ENCODE data around the gene VTI1A.
"Not testable (repeated sequence)": the region's sequence is repeated elsewhere in the genome, so short reads cannot be mapped to it uniquely, and the experiment has no call there.

Gene VTI1A

DNA sequence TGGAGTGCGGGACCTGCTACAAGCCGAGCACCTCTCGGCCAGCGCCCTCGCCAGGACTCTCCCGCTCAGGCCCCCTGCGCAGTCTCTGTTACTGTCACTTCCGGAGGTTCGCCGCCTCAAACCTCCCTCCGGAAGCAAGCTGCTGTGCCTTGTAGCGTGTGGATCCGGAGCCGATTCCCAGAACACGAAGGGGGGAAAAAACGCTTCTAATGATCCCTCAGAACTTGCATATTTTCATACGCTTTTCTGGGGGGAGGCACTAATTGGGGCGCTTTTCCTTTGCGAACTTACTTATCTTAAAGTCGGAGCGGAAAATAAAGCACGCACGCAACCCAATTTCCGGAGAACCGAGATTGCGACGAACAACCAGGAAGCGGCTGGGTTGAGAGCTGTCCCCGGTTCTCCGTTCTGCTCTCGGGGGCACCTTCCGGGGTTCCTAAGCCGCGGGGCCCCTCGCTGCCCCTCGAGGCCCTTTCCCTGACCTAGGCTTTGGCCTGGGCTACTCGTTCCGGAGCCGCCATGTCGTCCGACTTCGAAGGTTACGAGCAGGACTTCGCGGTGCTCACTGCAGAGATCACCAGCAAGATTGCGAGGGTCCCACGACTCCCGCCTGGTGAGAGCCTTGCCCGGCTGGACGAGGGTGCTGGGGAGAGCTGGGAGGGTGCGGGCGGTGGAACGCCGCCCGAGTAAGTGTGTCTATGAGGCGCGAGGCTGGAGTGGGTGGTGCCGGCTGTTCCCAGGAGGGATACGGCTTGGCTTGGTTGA is at the start of gene VTI1A, which contains the start of gene ZDHHC6:
VTI1A (plus strand) TSS at position 361 of the 765 bp plus-strand sequence; CDS start at position 520, 159 bp downstream.
ZDHHC6 (minus strand) TSS at position 60 of the 765 bp plus-strand sequence. CDS start 1,478 bp downstream, outside the sequence.
- H3K4me3 ChIP-seq (ENCODE audit: low read depth, low read length) = peak within 1 kb of the TSS; percentile 93
- peak; percentile 92 for DNase-seq (ENCODE audit: low read depth)
- TF ChIP-seq POLR2A (IDR thresholded peaks at IDR 0.05; ENCODE audit: extremely low read depth, insufficient read length) = peak; percentile 91
- peak; percentile 17; the same call in 1 of the 2 replicates for TF ChIP-seq MYC (IDR thresholded peaks at IDR 0.05; ENCODE audit: low read depth, low read length)
- TF ChIP-seq, protein P1, sequence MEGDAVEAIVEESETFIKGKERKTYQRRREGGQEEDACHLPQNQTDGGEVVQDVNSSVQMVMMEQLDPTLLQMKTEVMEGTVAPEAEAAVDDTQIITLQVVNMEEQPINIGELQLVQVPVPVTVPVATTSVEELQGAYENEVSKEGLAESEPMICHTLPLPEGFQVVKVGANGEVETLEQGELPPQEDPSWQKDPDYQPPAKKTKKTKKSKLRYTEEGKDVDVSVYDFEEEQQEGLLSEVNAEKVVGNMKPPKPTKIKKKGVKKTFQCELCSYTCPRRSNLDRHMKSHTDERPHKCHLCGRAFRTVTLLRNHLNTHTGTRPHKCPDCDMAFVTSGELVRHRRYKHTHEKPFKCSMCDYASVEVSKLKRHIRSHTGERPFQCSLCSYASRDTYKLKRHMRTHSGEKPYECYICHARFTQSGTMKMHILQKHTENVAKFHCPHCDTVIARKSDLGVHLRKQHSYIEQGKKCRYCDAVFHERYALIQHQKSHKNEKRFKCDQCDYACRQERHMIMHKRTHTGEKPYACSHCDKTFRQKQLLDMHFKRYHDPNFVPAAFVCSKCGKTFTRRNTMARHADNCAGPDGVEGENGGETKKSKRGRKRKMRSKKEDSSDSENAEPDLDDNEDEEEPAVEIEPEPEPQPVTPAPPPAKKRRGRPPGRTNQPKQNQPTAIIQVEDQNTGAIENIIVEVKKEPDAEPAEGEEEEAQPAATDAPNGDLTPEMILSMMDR (IDR thresholded peaks at IDR 0.05; ENCODE audit: low read depth, low read length) = no peak

DNA sequence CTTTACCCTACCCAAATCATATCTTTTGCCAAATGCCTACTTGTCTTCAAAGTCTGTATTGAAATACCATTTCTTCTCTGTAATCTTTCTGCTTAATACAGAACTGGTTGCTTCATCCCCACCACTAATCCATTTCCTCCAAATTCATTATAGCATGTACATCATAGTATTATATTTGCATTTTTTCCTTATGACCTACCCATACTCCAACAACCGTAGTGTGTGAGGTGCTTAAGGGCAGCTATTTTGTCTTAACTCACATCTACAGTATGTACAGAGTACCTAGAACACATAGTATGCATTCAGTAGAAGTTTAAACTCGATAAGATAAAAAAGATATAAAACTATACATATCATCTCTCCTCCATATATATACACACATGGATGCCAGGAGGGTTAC is 49.4 kb upstream of the VTI1A start:
- TF ChIP-seq POLR2A (IDR thresholded peaks at IDR 0.05; ENCODE audit: extremely low read depth, insufficient read length) = no peak
- TF ChIP-seq, protein P1 (IDR thresholded peaks at IDR 0.05; ENCODE audit: low read depth, low read length) = no peak
- TF ChIP-seq, protein P2, sequence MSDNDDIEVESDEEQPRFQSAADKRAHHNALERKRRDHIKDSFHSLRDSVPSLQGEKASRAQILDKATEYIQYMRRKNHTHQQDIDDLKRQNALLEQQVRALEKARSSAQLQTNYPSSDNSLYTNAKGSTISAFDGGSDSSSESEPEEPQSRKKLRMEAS (IDR thresholded peaks at IDR 0.05; ENCODE audit: low read depth, low read length) = no peak
- no peak for TF ChIP-seq MYC (IDR thresholded peaks at IDR 0.05; ENCODE audit: low read depth, low read length)
- H3K4me3 ChIP-seq (ENCODE audit: low read depth, low read length) = no peak overlapping the region
- DNase-seq (ENCODE audit: low read depth) = no peak

DNA sequence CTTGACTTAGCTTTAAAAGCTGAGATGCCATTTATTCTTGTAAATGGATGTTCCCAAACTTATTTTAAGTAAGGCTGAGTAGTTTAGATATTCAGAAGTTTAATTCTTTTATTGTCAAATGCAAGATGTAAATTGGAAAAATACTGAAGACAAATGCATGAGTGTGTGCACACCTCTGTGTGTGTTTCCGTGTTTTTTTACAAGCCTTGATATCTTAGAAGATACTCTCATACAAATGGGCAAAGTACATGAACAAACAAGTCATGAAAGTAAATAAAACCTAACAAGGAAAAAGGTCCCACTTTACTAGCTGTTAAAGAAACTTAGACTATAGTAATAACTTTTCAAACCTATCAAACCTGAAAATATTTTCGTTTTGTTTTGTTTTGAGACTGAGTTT is 44.1 kb upstream of the VTI1A start:
- no peak for DNase-seq (ENCODE audit: low read depth)
- TF ChIP-seq, protein P2 (IDR thresholded peaks at IDR 0.05; ENCODE audit: low read depth, low read length) = no peak
- no peak overlapping the region for H3K4me3 ChIP-seq (ENCODE audit: low read depth, low read length)

DNA sequence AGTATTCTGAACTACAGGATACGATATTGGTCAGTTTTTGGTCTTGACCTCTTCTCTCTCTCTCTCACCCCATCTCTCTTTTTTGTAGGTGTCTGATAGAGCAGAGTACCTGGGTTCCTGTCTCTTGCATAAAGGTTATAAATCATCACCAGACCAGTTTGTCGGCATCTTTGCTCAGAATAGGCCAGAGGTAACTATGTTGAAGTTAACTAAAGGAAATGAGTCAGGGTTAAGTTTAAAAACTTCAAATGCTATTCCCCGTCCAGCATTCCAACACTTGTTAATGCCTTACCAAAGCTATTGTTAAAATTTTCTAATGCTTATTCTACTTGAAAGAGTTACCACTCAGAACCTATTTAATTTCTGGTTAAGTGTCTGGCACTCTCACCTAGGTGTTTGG is 42.4 kb upstream of the VTI1A start:
- H3K4me3 ChIP-seq (ENCODE audit: low read depth, low read length) = no peak overlapping the region

DNA sequence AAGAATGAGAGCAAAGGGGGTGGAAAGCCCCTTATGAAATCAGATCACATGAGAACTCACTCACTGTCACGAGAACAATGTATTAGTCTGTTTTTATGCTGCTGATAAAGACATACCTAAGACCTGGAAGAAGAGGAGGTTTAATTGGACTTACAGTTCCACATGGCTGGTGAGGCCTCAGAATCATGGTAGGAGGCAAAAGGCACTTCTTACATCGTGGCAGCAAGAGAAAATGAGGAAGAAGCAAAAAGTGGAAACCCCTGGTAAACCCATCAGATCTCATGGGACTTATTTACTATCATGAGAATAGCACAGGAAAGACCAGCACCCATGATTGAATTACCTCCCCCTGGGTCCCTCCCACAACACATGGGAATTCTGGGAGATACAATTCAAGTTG is 40.2 kb upstream of the VTI1A start:
- DNase-seq (ENCODE audit: low read depth) = peak; percentile 27
- H3K4me3 ChIP-seq (ENCODE audit: low read depth, low read length) = not testable (repeated sequence)

More for the DNA sequence above, 42.4 kb upstream of the VTI1A start:
- TF ChIP-seq, protein P2 (IDR thresholded peaks at IDR 0.05; ENCODE audit: low read depth, low read length) = no peak
- TF ChIP-seq, protein P1 (IDR thresholded peaks at IDR 0.05; ENCODE audit: low read depth, low read length) = no peak
- no peak for TF ChIP-seq MYC (IDR thresholded peaks at IDR 0.05; ENCODE audit: low read depth, low read length)
- no peak for TF ChIP-seq POLR2A (IDR thresholded peaks at IDR 0.05; ENCODE audit: extremely low read depth, insufficient read length)
- no peak for DNase-seq (ENCODE audit: low read depth)

DNA sequence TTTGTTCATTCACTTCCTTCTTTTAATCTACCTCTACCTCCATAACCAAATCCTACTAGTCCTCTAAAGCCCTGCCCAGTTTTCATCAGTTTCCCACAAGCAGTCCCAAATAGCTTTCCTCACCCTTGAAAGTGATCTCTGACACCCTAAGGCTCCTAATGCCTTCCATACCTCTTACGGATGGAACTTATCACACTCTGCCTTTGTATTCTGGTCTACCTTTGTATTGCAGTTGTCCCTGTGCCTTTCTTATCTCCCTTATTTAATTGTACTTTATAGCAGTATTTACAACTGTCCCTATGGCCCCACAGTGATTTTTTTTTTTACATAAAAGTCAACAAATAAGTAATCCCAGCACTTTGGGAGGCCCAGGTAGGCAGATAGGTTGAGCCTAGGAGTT is 39.3 kb upstream of the VTI1A start:
- TF ChIP-seq POLR2A (IDR thresholded peaks at IDR 0.05; ENCODE audit: extremely low read depth, insufficient read length) = no peak
- TF ChIP-seq, protein P1 (IDR thresholded peaks at IDR 0.05; ENCODE audit: low read depth, low read length) = no peak
- no peak for TF ChIP-seq MYC (IDR thresholded peaks at IDR 0.05; ENCODE audit: low read depth, low read length)
- TF ChIP-seq, protein P2 (IDR thresholded peaks at IDR 0.05; ENCODE audit: low read depth, low read length) = no peak
- no peak for DNase-seq (ENCODE audit: low read depth)

DNA sequence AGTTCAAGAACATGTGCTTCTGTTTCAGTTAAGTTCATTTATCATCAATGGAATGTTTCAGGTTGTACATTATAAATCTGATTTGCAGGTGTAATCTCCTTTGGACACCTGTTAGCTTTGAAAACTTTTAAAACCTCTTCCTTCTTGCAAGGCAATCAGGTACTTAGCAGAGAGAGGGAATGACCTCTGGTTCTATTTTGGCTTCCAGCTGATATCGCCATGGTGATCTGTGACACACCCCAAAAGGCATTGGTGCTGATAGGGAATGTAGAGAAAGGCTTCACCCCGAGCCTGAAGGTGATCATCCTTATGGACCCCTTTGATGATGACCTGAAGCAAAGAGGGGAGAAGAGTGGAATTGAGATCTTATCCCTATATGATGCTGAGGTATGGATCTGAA is 37.7 kb upstream of the VTI1A start:
- DNase-seq (ENCODE audit: low read depth) = no peak
- H3K4me3 ChIP-seq (ENCODE audit: low read depth, low read length) = no peak overlapping the region
- no peak for TF ChIP-seq MYC (IDR thresholded peaks at IDR 0.05; ENCODE audit: low read depth, low read length)
- TF ChIP-seq, protein P2 (IDR thresholded peaks at IDR 0.05; ENCODE audit: low read depth, low read length) = no peak

More for the DNA sequence above, 39.3 kb upstream of the VTI1A start:
- H3K4me3 ChIP-seq (ENCODE audit: low read depth, low read length) = no peak overlapping the region

Data from NB4 (cell line).